HG03457 (cell line): ENCODE measurements around the gene AMPH.
"Not testable (repeated sequence)": the region's sequence is repeated elsewhere in the genome, so short reads cannot be mapped to it uniquely, and the experiment has no call there.

Source experiments
- ATAC-seq: cut with Tn5 transposase; IDR thresholded peaks from one replicate; pipeline ENCODE4 v1.9.1; 2021; ENCODE audit warnings: moderate number of reproducible peaks; ENCODE audit not compliant: unreplicated experiment

AMPH gene

GRCh38 chr7:38628630-38629385 lies 2.4 kb downstream of the AMPH start:
- ATAC-seq, result no peak

- ATAC-seq, result no peak
Measured at GRCh38 chr7:38625866-38626265, 5.3 kb downstream of the AMPH start.

- no peak for ATAC-seq
Measured at GRCh38 chr7:38615665-38616064, 15.5 kb downstream of the AMPH start.

- ATAC-seq, result no peak
Measured at GRCh38 chr7:38607466-38607865, 23.7 kb downstream of the AMPH start.

GRCh38 chr7:38600741-38601140 lies 30.4 kb downstream of the AMPH start:
- no peak for ATAC-seq

GRCh38 chr7:38594949-38595348 lies 36.2 kb downstream of the AMPH start:
- no peak for ATAC-seq

GRCh38 chr7:38592737-38593288 lies 38.4 kb downstream of the AMPH start:
- ATAC-seq, result no peak

GRCh38 chr7:38585572-38586354 lies 45.4 kb downstream of the AMPH start:
- no peak for ATAC-seq

GRCh38 chr7:38584443-38585210 lies 46.5 kb downstream of the AMPH start:
- no peak for ATAC-seq

GRCh38 chr7:38580485-38580884 lies 50.7 kb downstream of the AMPH start:
- no peak for ATAC-seq

GRCh38 chr7:38574086-38574485 lies 57.1 kb downstream of the AMPH start:
- ATAC-seq, result no peak

- ATAC-seq, result not testable (repeated sequence)
Measured at GRCh38 chr7:38571620-38572019, 59.6 kb downstream of the AMPH start.

- ATAC-seq, result no peak
Measured at GRCh38 chr7:38568497-38568896, 62.7 kb downstream of the AMPH start.

- no peak for ATAC-seq
Measured at GRCh38 chr7:38565289-38565688, 65.9 kb downstream of the AMPH start.

- no peak for ATAC-seq
Measured at GRCh38 chr7:38563741-38564140, 67.4 kb downstream of the AMPH start.

GRCh38 chr7:38561166-38561565 lies 70.0 kb downstream of the AMPH start:
- no peak for ATAC-seq

- no peak for ATAC-seq
Measured at GRCh38 chr7:38558761-38559345, 72.3 kb downstream of the AMPH start.

- no peak for ATAC-seq
Measured at GRCh38 chr7:38554586-38554985, 76.6 kb downstream of the AMPH start.

- no peak for ATAC-seq
Measured at GRCh38 chr7:38550836-38551235, 80.3 kb downstream of the AMPH start.

- no peak for ATAC-seq
Measured at GRCh38 chr7:38548605-38549004, 82.6 kb downstream of the AMPH start.

GRCh38 chr7:38546763-38547162 lies 84.4 kb downstream of the AMPH start:
- no peak for ATAC-seq
